ENCODE measurements around the gene CDH13.

DNA sequence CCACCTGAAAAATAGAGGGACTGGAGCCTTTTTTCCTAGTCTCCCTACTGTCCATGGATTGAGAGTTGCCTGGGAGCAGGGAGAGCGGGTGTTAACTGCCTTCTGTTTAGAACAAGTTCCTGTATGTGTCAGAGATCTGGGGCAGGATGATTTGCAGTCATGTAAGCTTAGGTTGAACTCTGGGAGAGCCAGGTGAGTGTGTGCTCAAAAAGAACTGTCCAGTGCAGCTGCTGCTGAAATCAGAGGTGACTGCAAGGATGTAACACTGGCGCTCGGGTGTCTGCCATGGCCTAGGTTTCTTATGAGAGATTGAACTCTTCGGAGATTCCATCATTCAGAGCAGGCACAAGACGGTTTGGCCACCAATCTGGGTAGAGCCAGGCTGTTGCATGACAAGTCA, 432.5 kb downstream of the CDH13 start:
- TF ChIP-seq, protein P1, sequence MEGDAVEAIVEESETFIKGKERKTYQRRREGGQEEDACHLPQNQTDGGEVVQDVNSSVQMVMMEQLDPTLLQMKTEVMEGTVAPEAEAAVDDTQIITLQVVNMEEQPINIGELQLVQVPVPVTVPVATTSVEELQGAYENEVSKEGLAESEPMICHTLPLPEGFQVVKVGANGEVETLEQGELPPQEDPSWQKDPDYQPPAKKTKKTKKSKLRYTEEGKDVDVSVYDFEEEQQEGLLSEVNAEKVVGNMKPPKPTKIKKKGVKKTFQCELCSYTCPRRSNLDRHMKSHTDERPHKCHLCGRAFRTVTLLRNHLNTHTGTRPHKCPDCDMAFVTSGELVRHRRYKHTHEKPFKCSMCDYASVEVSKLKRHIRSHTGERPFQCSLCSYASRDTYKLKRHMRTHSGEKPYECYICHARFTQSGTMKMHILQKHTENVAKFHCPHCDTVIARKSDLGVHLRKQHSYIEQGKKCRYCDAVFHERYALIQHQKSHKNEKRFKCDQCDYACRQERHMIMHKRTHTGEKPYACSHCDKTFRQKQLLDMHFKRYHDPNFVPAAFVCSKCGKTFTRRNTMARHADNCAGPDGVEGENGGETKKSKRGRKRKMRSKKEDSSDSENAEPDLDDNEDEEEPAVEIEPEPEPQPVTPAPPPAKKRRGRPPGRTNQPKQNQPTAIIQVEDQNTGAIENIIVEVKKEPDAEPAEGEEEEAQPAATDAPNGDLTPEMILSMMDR (conservative IDR thresholded peaks at IDR 0.05; ENCODE audit: low read length) = no peak
- TF ChIP-seq EZH2phosphoT487 (IDR thresholded peaks at IDR 0.05; ENCODE audit: borderline replicate concordance, low read depth, low read length) = no peak

Measured in OCI-LY7 (cell line).